Measurements from ENCODE around the gene ZNF263. TPM values are rescaled to one million over a fixed set of nuclear protein-coding genes. Genes with fewer than 3 reads are reported as not detected.
"Not testable (repeated sequence)": the region's sequence is repeated elsewhere in the genome, so short reads cannot be mapped to it uniquely, and the experiment has no call there.

ZNF263 gene
- total and polyA plus RNA-seq, 3 experiments from 2014 or later: 29.2 to 47.7 (median 35.1) TPM

- H3K4me1 ChIP-seq (ENCODE audit: insufficient read depth, low read length): no peaks in the 10 kb centered on the region
- ChIA-PET POLR2A (no interaction called here), CTCF (no interaction called here)
- H3K27ac ChIP-seq (ENCODE audit: low read depth, low read length): no peak overlapping the region
- H3K27me3 ChIP-seq (ENCODE audit: insufficient read depth, low read length, poor library complexity, severe bottlenecking): no peaks in the 10 kb centered on the region
- no peaks in the 10 kb centered on the region for H3K36me3 ChIP-seq (ENCODE audit: insufficient read depth, low read length)
- H3K27me3 Mint-ChIP-seq: peaks cover 2 to 11% of the 10 kb centered on the region in 2 donors
- H3K4me3 Mint-ChIP-seq: no peak overlapping the region
- peaks cover 0 to 1% (median 0%) of the 10 kb centered on the region in 5 donors for H3K9me3 Mint-ChIP-seq
- no peak overlapping the region for H3K4me3 ChIP-seq (ENCODE audit: low read length)
- no peak for DNase-seq
- no peaks in the 10 kb centered on the region for H3K9me3 ChIP-seq (ENCODE audit: low read length)
- no peaks in the 10 kb centered on the region for H3K36me3 Mint-ChIP-seq
- peaks cover 0 to 3% (median 3%) of the 10 kb centered on the region in 3 donors for H3K4me1 Mint-ChIP-seq
- H3K27ac Mint-ChIP-seq: no peak overlapping the region
Observed at GRCh38 chr16:3256866-3257465, 26.3 kb upstream of the ZNF263 start.

- H3K27ac ChIP-seq (ENCODE audit: low read depth, low read length): no peak overlapping the region
- H3K9me3 ChIP-seq (ENCODE audit: low read length): no peaks in the 10 kb centered on the region
- ChIA-PET POLR2A (no interaction called here), CTCF (no interaction called here)
- no peaks in the 10 kb centered on the region for H3K27me3 ChIP-seq (ENCODE audit: insufficient read depth, low read length, poor library complexity, severe bottlenecking)
- DNase-seq: no peak
- Mint-ChIP-seq H3K9me3 (peaks cover 0 to 4% (median 0%) of the 10 kb centered on the region in 5 donors), H3K36me3 (peaks cover 0 to 12% (median 0%) of the 10 kb centered on the region in 3 donors), H3K4me3 (no peak overlapping the region), H3K27ac (no peak overlapping the region), H3K4me1 (peaks cover 17 to 28% (median 26%) of the 10 kb centered on the region in 3 donors), H3K27me3 (peaks cover 0 to 8% of the 10 kb centered on the region in 2 donors)
- H3K36me3 ChIP-seq (ENCODE audit: insufficient read depth, low read length): no peaks in the 10 kb centered on the region
- peaks cover 15% of the 10 kb centered on the region for H3K4me1 ChIP-seq (ENCODE audit: insufficient read depth, low read length)
- H3K4me3 ChIP-seq (ENCODE audit: low read length): no peak overlapping the region
Observed at GRCh38 chr16:3259836-3260235, 23.5 kb upstream of the ZNF263 start.

GRCh38 chr16:3262517-3262916, 20.8 kb upstream of the ZNF263 start:
- H3K4me1 Mint-ChIP-seq: peaks cover 29 to 47% (median 39%) of the 10 kb centered on the region in 3 donors
- DNase-seq: no peak
- peaks cover 0 to 4% of the 10 kb centered on the region in 2 donors for H3K27me3 Mint-ChIP-seq
- Histone ChIP-seq H3K4me3 (ENCODE audit: low read length) (peak overlapping the region; percentile 67), H3K9me3 (ENCODE audit: low read length) (no peaks in the 10 kb centered on the region), H3K4me1 (ENCODE audit: insufficient read depth, low read length) (peaks cover 23% of the 10 kb centered on the region), H3K27ac (ENCODE audit: low read depth, low read length) (no peak overlapping the region), H3K36me3 (ENCODE audit: insufficient read depth, low read length) (no peaks in the 10 kb centered on the region), H3K27me3 (ENCODE audit: insufficient read depth, low read length, poor library complexity, severe bottlenecking) (no peaks in the 10 kb centered on the region)
- peak overlapping the region; percentile 59 to 94 (median 88) for H3K4me3 Mint-ChIP-seq
- H3K9me3 Mint-ChIP-seq: peaks cover 0 to 4% (median 0%) of the 10 kb centered on the region in 5 donors
- peak overlapping the region; percentile 36 to 99 (median 90) for H3K27ac Mint-ChIP-seq
- ChIA-PET POLR2A (interaction anchor here (0.7 to 1.4 kb wide), 3 partner anchors 10 to 47 kb away, joined by 4 to 5 read pairs (median 4); partner anchors contain the start of genes TIGD7 and ZNF75A), CTCF (interaction anchor here (0.7 to 1.5 kb wide), 2 partner anchors 29 to 80 kb away, joined by 3 read pairs; no protein-coding TSS in a partner anchor)
- peaks cover 7 to 27% (median 7%) of the 10 kb centered on the region in 3 donors for H3K36me3 Mint-ChIP-seq

GRCh38 chr16:3264137-3265036, 18.9 kb upstream of the ZNF263 start:
- Mint-ChIP-seq H3K4me3 (peak overlapping the region; percentile 88 to 94 (median 91)), H3K27me3 (no peaks in the 10 kb centered on the region), H3K4me1 (peaks cover 29 to 53% (median 39%) of the 10 kb centered on the region in 3 donors), H3K27ac (peak overlapping the region; percentile 92 to 99 (median 95)), H3K9me3 (peaks cover 0 to 5% (median 0%) of the 10 kb centered on the region in 5 donors), H3K36me3 (peaks cover 10 to 42% (median 13%) of the 10 kb centered on the region in 3 donors)
- peak; percentile 95 to 98 (median 96) for DNase-seq
- POLR2A ChIA-PET: interaction anchor here (0.7 to 2.5 kb wide), 11 partner anchors 14 to 179 kb away, joined by 3 to 13 read pairs (median 4); partner anchors contain the start of genes NAA60, ZNF174, ZNF200 and ZNF213
- Histone ChIP-seq H3K27ac (ENCODE audit: low read depth, low read length) (peak overlapping the region; percentile 91), H3K9me3 (ENCODE audit: low read length) (no peaks in the 10 kb centered on the region), H3K4me3 (ENCODE audit: low read length) (peak overlapping the region; percentile 67), H3K27me3 (ENCODE audit: insufficient read depth, low read length, poor library complexity, severe bottlenecking) (no peaks in the 10 kb centered on the region), H3K36me3 (ENCODE audit: insufficient read depth, low read length) (no peaks in the 10 kb centered on the region), H3K4me1 (ENCODE audit: insufficient read depth, low read length) (peaks cover 23% of the 10 kb centered on the region)
- CTCF ChIA-PET: interaction anchor here (0.8 to 1.0 kb wide), 4 partner anchors 16 to 236 kb away, joined by 3 read pairs; partner anchors contain the start of gene ZNF263

- H3K36me3 Mint-ChIP-seq: peaks cover 12 to 43% (median 13%) of the 10 kb centered on the region in 3 donors
- no peaks in the 10 kb centered on the region for H3K27me3 ChIP-seq (ENCODE audit: insufficient read depth, low read length, poor library complexity, severe bottlenecking)
- CTCF ChIA-PET: interaction anchor here (0.6 to 2.4 kb wide), 16 partner anchors 9 to 383 kb away, joined by 3 to 10 read pairs (median 4); partner anchors contain the start of genes CLUAP1, NAA60 and ZNF597
- peak in 1 of 5 donors; percentile 12 for DNase-seq
- H3K4me3 Mint-ChIP-seq: peak overlapping the region in 2 of 7 donors; percentile 41 to 58
- H3K27me3 Mint-ChIP-seq: no peaks in the 10 kb centered on the region
- no peaks in the 10 kb centered on the region for H3K9me3 ChIP-seq (ENCODE audit: low read length)
- H3K36me3 ChIP-seq (ENCODE audit: insufficient read depth, low read length): no peaks in the 10 kb centered on the region
- H3K27ac Mint-ChIP-seq: peak overlapping the region in 3 of 8 donors; percentile 44 to 68 (median 60)
- peaks cover 0 to 6% (median 0%) of the 10 kb centered on the region in 5 donors for H3K9me3 Mint-ChIP-seq
- POLR2A ChIA-PET: interaction anchor here (0.6 to 1.2 kb wide), 4 partner anchors 14 to 1006 kb away, joined by 3 to 4 read pairs (median 4); partner anchors contain the start of genes TFAP4, TIGD7 and ZNF75A
- H3K4me1 ChIP-seq (ENCODE audit: insufficient read depth, low read length): peaks cover 23% of the 10 kb centered on the region
- H3K4me1 Mint-ChIP-seq: peaks cover 29 to 50% (median 36%) of the 10 kb centered on the region in 3 donors
- no peak overlapping the region for H3K4me3 ChIP-seq (ENCODE audit: low read length)
- H3K27ac ChIP-seq (ENCODE audit: low read depth, low read length): no peak overlapping the region
Observed at GRCh38 chr16:3266873-3267537, 16.3 kb upstream of the ZNF263 start.

- H3K4me3 ChIP-seq (ENCODE audit: low read length): no peak overlapping the region
- no peak for DNase-seq
- no peaks in the 10 kb centered on the region for H3K9me3 ChIP-seq (ENCODE audit: low read length)
- CTCF ChIA-PET: interaction anchor here (1.8 to 2.4 kb wide), 3 partner anchors 8 to 189 kb away, joined by 7 to 8 read pairs (median 7); no protein-coding TSS in a partner anchor
- peaks cover 12 to 43% (median 13%) of the 10 kb centered on the region in 3 donors for H3K36me3 Mint-ChIP-seq
- H3K4me3 Mint-ChIP-seq: no peak overlapping the region
- no peak overlapping the region for H3K27ac Mint-ChIP-seq
- peaks cover 20 to 39% (median 23%) of the 10 kb centered on the region in 3 donors for H3K4me1 Mint-ChIP-seq
- no peak overlapping the region for H3K27ac ChIP-seq (ENCODE audit: low read depth, low read length)
- POLR2A ChIA-PET: no interaction called here
- H3K27me3 Mint-ChIP-seq: no peaks in the 10 kb centered on the region
- peaks cover 13% of the 10 kb centered on the region for H3K4me1 ChIP-seq (ENCODE audit: insufficient read depth, low read length)
- no peaks in the 10 kb centered on the region for H3K27me3 ChIP-seq (ENCODE audit: insufficient read depth, low read length, poor library complexity, severe bottlenecking)
- peaks cover 0 to 6% (median 0%) of the 10 kb centered on the region in 5 donors for H3K9me3 Mint-ChIP-seq
- H3K36me3 ChIP-seq (ENCODE audit: insufficient read depth, low read length): no peaks in the 10 kb centered on the region
Observed at GRCh38 chr16:3268294-3268693, 15.0 kb upstream of the ZNF263 start.

GRCh38 chr16:3270718-3271117, 12.6 kb upstream of the ZNF263 start:
- H3K4me1 ChIP-seq (ENCODE audit: insufficient read depth, low read length); H3K9me3 ChIP-seq (ENCODE audit: low read length); DNase-seq; H3K27ac Mint-ChIP-seq; CTCF ChIA-PET; H3K27me3 ChIP-seq (ENCODE audit: insufficient read depth, low read length, poor library complexity, severe bottlenecking); H3K36me3 ChIP-seq (ENCODE audit: insufficient read depth, low read length); H3K4me3 Mint-ChIP-seq; H3K27me3 Mint-ChIP-seq; H3K27ac ChIP-seq (ENCODE audit: low read depth, low read length); H3K4me3 ChIP-seq (ENCODE audit: low read length); POLR2A ChIA-PET; H3K9me3 Mint-ChIP-seq: not testable (repeated sequence)
- Mint-ChIP-seq H3K4me1 (peaks cover 7 to 21% (median 9%) of the 10 kb centered on the region in 3 donors), H3K36me3 (peaks cover 12 to 28% (median 13%) of the 10 kb centered on the region in 3 donors)
